Neural cell (in vitro differentiated cells): ENCODE results near the gene SELL.

Source experiments
- EZH2 ChIP-seq: fragments of 200-600, 300-800 bp; shearing (Covaris generic), sonication (generic); IDR thresholded peaks from 2 replicates; pipeline ENCODE4 v1.6.1; 2014; ENCODE audit warnings: antibody characterized with exemption, low read length, borderline replicate concordance, mild to moderate bottlenecking; ENCODE audit not compliant: insufficient read depth, poor library complexity, severe bottlenecking
- POLR2AphosphoS5 ChIP-seq: IDR thresholded peaks from 2 replicates; pipeline ENCODE4 v1.6.1; 2012
- RAD21 ChIP-seq: fragments of 450-650 bp; conservative IDR thresholded peaks from 2 replicates; pipeline ENCODE4 v1.6.1; 2014; ENCODE audit warnings: antibody characterized with exemption, mild to moderate bottlenecking, moderate library complexity
- TF ChIP-seq, protein P1 (sequence below): fragments of 450-650 bp; IDR thresholded peaks from 2 replicates; pipeline ENCODE4 v1.5.1; 2014; ENCODE audit warnings: antibody characterized with exemption, mild to moderate bottlenecking, moderate library complexity; ENCODE audit not compliant: poor library complexity, severe bottlenecking
- TF ChIP-seq, protein P2 (sequence below): IDR thresholded peaks from 2 replicates; pipeline ENCODE4 v1.6.1; 2012; ENCODE audit warnings: borderline replicate concordance

DNA sequence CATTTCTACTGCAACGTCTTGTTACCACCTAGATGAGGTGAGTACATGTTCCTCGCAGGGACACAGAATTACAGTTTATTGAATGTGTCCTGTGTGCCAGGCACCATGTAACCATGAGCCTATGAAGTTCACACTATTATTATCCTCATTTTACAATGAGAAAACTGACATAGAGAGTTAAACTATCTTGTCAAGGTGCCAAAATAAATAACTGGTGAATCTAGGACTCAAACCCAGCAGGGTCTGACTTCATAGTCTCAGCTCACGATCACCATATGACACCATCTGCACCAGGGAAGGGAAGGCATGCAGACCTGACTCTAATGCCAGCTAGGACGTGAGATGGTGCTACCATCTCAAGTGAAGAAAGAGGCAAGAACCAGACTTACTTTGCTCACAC is 20.0 kb upstream of the SELL start:
- TF ChIP-seq EZH2 (no peak), RAD21 (no peak), POLR2AphosphoS5 (no peak)
- TF ChIP-seq, protein P1, sequence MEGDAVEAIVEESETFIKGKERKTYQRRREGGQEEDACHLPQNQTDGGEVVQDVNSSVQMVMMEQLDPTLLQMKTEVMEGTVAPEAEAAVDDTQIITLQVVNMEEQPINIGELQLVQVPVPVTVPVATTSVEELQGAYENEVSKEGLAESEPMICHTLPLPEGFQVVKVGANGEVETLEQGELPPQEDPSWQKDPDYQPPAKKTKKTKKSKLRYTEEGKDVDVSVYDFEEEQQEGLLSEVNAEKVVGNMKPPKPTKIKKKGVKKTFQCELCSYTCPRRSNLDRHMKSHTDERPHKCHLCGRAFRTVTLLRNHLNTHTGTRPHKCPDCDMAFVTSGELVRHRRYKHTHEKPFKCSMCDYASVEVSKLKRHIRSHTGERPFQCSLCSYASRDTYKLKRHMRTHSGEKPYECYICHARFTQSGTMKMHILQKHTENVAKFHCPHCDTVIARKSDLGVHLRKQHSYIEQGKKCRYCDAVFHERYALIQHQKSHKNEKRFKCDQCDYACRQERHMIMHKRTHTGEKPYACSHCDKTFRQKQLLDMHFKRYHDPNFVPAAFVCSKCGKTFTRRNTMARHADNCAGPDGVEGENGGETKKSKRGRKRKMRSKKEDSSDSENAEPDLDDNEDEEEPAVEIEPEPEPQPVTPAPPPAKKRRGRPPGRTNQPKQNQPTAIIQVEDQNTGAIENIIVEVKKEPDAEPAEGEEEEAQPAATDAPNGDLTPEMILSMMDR, result no peak
- TF ChIP-seq, protein P2, sequence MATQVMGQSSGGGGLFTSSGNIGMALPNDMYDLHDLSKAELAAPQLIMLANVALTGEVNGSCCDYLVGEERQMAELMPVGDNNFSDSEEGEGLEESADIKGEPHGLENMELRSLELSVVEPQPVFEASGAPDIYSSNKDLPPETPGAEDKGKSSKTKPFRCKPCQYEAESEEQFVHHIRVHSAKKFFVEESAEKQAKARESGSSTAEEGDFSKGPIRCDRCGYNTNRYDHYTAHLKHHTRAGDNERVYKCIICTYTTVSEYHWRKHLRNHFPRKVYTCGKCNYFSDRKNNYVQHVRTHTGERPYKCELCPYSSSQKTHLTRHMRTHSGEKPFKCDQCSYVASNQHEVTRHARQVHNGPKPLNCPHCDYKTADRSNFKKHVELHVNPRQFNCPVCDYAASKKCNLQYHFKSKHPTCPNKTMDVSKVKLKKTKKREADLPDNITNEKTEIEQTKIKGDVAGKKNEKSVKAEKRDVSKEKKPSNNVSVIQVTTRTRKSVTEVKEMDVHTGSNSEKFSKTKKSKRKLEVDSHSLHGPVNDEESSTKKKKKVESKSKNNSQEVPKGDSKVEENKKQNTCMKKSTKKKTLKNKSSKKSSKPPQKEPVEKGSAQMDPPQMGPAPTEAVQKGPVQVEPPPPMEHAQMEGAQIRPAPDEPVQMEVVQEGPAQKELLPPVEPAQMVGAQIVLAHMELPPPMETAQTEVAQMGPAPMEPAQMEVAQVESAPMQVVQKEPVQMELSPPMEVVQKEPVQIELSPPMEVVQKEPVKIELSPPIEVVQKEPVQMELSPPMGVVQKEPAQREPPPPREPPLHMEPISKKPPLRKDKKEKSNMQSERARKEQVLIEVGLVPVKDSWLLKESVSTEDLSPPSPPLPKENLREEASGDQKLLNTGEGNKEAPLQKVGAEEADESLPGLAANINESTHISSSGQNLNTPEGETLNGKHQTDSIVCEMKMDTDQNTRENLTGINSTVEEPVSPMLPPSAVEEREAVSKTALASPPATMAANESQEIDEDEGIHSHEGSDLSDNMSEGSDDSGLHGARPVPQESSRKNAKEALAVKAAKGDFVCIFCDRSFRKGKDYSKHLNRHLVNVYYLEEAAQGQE, result no peak
